ENCODE results near the gene SLC35D2. TPM values are rescaled to one million over a fixed set of nuclear protein-coding genes. Genes with fewer than 3 reads are reported as not detected.

SLC35D2 gene
- total RNA-seq, 1 donor from 2014 or later: 44.7 TPM

- no peak overlapping the region for H3K4me3 Mint-ChIP-seq (ENCODE audit: unreplicated experiment)
- no peak overlapping the region for H3K27ac Mint-ChIP-seq (ENCODE audit: unreplicated experiment)
- H3K4me1 Mint-ChIP-seq (ENCODE audit: low read depth, unreplicated experiment): no peaks in the 10 kb centered on the region
- H3K9me3 Mint-ChIP-seq (ENCODE audit: unreplicated experiment): peaks cover 6% of the 10 kb centered on the region
- TF ChIP-seq CTCF (IDR thresholded peaks at IDR 0.05; ENCODE audit: partially characterized antibody, unreplicated experiment): no peak
- H3K36me3 Mint-ChIP-seq (ENCODE audit: unreplicated experiment): peaks cover 4% of the 10 kb centered on the region
- DNase-seq: no peak
- no peaks in the 10 kb centered on the region for H3K27me3 Mint-ChIP-seq (ENCODE audit: unreplicated experiment)
Observed at GRCh38 chr9:96305171-96305570, 78.3 kb downstream of the SLC35D2 start.

- no peak overlapping the region for H3K27ac Mint-ChIP-seq (ENCODE audit: unreplicated experiment)
Observed at GRCh38 chr9:96304230-96304629, 79.3 kb downstream of the SLC35D2 start.

GRCh38 chr9:96302021-96302420, 81.5 kb downstream of the SLC35D2 start, which contains the start of gene HSD17B3:
Gene HSD17B3, minus strand, starts transcription at chr9:96302176. Its CDS starts 72 bp downstream, at chr9:96302104.
- peaks cover 4% of the 10 kb centered on the region for H3K36me3 Mint-ChIP-seq (ENCODE audit: unreplicated experiment)
- no peaks in the 10 kb centered on the region for H3K9me3 Mint-ChIP-seq (ENCODE audit: unreplicated experiment)
- no peak within 1 kb of the TSS for H3K27ac Mint-ChIP-seq (ENCODE audit: unreplicated experiment)
- H3K4me1 Mint-ChIP-seq (ENCODE audit: low read depth, unreplicated experiment): no peaks in the 10 kb centered on the region
- TF ChIP-seq CTCF (IDR thresholded peaks at IDR 0.05; ENCODE audit: partially characterized antibody, unreplicated experiment): no peak
- no peak for DNase-seq
- H3K4me3 Mint-ChIP-seq (ENCODE audit: unreplicated experiment): no peak within 1 kb of the TSS
- no peaks in the 10 kb centered on the region for H3K27me3 Mint-ChIP-seq (ENCODE audit: unreplicated experiment)

More at GRCh38 chr9:96304230-96304629, 79.3 kb downstream of the SLC35D2 start:
- Mint-ChIP-seq H3K4me3 (ENCODE audit: unreplicated experiment) (no peak overlapping the region), H3K4me1 (ENCODE audit: low read depth, unreplicated experiment) (no peaks in the 10 kb centered on the region), H3K36me3 (ENCODE audit: unreplicated experiment) (peaks cover 4% of the 10 kb centered on the region), H3K27me3 (ENCODE audit: unreplicated experiment) (no peaks in the 10 kb centered on the region), H3K9me3 (ENCODE audit: unreplicated experiment) (peaks cover 2% of the 10 kb centered on the region)
- TF ChIP-seq CTCF (IDR thresholded peaks at IDR 0.05; ENCODE audit: partially characterized antibody, unreplicated experiment): no peak
- DNase-seq: no peak

- TF ChIP-seq CTCF (IDR thresholded peaks at IDR 0.05; ENCODE audit: partially characterized antibody, unreplicated experiment): no peak
- Mint-ChIP-seq H3K9me3 (ENCODE audit: unreplicated experiment) (peaks cover 3% of the 10 kb centered on the region), H3K4me1 (ENCODE audit: low read depth, unreplicated experiment) (no peaks in the 10 kb centered on the region), H3K27me3 (ENCODE audit: unreplicated experiment) (no peaks in the 10 kb centered on the region), H3K4me3 (ENCODE audit: unreplicated experiment) (no peak overlapping the region), H3K27ac (ENCODE audit: unreplicated experiment) (no peak overlapping the region), H3K36me3 (ENCODE audit: unreplicated experiment) (peaks cover 2% of the 10 kb centered on the region)
- DNase-seq: no peak
Observed at GRCh38 chr9:96299823-96300222, 83.7 kb downstream of the SLC35D2 start.

GRCh38 chr9:96294159-96294545, 89.4 kb downstream of the SLC35D2 start:
- Mint-ChIP-seq H3K36me3 (ENCODE audit: unreplicated experiment) (no peaks in the 10 kb centered on the region), H3K27me3 (ENCODE audit: unreplicated experiment) (peaks cover 3% of the 10 kb centered on the region), H3K9me3 (ENCODE audit: unreplicated experiment) (peaks cover 3% of the 10 kb centered on the region), H3K4me1 (ENCODE audit: low read depth, unreplicated experiment) (no peaks in the 10 kb centered on the region), H3K4me3 (ENCODE audit: unreplicated experiment) (no peak overlapping the region), H3K27ac (ENCODE audit: unreplicated experiment) (peak overlapping the region; percentile 78)
- TF ChIP-seq CTCF (IDR thresholded peaks at IDR 0.05; ENCODE audit: partially characterized antibody, unreplicated experiment): no peak
- no peak for DNase-seq
